Common myeloid progenitor, CD34-positive (primary cell): Measurements from ENCODE around the gene ARID5A.

Source experiments
- CTCF ChIA-PET: fragments of 350-600 bp; sonication (Branson Sonifier 250); formaldehyde crosslinking; loops from one replicate; lab custom pipeline; 2021; ENCODE audit warnings: antibody characterized with exemption; lab: Charles Lee
- POLR2A ChIA-PET: fragments of 350-600 bp; sonication (Branson Sonifier 250); formaldehyde crosslinking; loops from one replicate; lab custom pipeline; 2021; ENCODE audit warnings: antibody characterized with exemption; lab: Charles Lee
- DNase-seq, 3 donors: peaks; one replicate each; pipeline versions ENCODE4 v3.0.0 to v3.0.0-alpha.2; 2013
- H3K27ac ChIP-seq, 2 experiments: 1 replicate in 1 of 2; 2 replicates in 1 of 2; pipeline ENCODE4 v1.7.0; 2013; ENCODE audit warnings: inconsistent platforms in 2 of 2, low read length in 2 of 2, mild to moderate bottlenecking in 2 of 2, low read depth in 1 of 2, moderate library complexity in 1 of 2; ENCODE audit not compliant: severe bottlenecking in 2 of 2, insufficient read depth in 1 of 2, poor library complexity in 1 of 2
- H3K27me3 ChIP-seq, 5 experiments: replicated peaks in 2 of 5; 1 replicate in 3 of 5; 2 replicates in 2 of 5; pipeline versions ENCODE4 v1.6.1 to v1.7.0; 2013; ENCODE audit warnings: low read length in 4 of 5, mild to moderate bottlenecking in 2 of 5, moderate library complexity in 2 of 5, inconsistent platforms in 1 of 5; ENCODE audit not compliant: insufficient read depth in 5 of 5, control insufficient read depth in 4 of 5
- H3K36me3 ChIP-seq, 4 experiments: 1 replicate in 2 of 4; 2 replicates in 2 of 4; pipeline versions ENCODE4 v1.6.1 to v1.7.0; 2013; ENCODE audit warnings: low read length in 3 of 4, control low read depth in 1 of 4, mild to moderate bottlenecking in 1 of 4; ENCODE audit not compliant: control insufficient read depth in 4 of 4, insufficient read depth in 4 of 4
- H3K4me1 ChIP-seq, 4 experiments: 1 replicate in 3 of 4; 2 replicates in 1 of 4; pipeline versions ENCODE4 v1.6.1 to v1.7.1; 2013; ENCODE audit warnings: low read length in 3 of 4, mild to moderate bottlenecking in 3 of 4, control low read depth in 1 of 4, inconsistent platforms in 1 of 4, moderate library complexity in 1 of 4; ENCODE audit not compliant: control insufficient read depth in 4 of 4, insufficient read depth in 4 of 4; ENCODE audit errors: control extremely low read depth in 1 of 4
- H3K4me3 ChIP-seq, 7 experiments: 1 replicate in 4 of 7; 2 replicates in 3 of 7; pipeline versions ENCODE4 v1.5.1 to v1.7.0; 2013; ENCODE audit warnings: mild to moderate bottlenecking in 7 of 7, low read length in 6 of 7, moderate library complexity in 6 of 7, inconsistent platforms in 2 of 7, low read depth in 2 of 7, control low read depth in 1 of 7; ENCODE audit not compliant: insufficient read depth in 4 of 7, control insufficient read depth in 1 of 7; ENCODE audit errors: extremely low read depth in 1 of 7
- H3K9me3 ChIP-seq, 5 experiments: 1 replicate in 4 of 5; 2 replicates in 1 of 5; pipeline versions ENCODE4 v1.6.1 to v1.7.1; 2013; ENCODE audit warnings: low read length in 4 of 5, mild to moderate bottlenecking in 2 of 5, inconsistent platforms in 1 of 5, low read depth in 1 of 5, moderate library complexity in 1 of 5; ENCODE audit not compliant: control insufficient read depth in 4 of 5, insufficient read depth in 2 of 5; ENCODE audit errors: control extremely low read depth in 1 of 5
- WGBS: methylation state at CpG from one replicate; pipeline ENCODE4 v1.1.5; 2013; ENCODE audit not compliant: insufficient coverage; 5-methylcytosine and 5-hydroxymethylcytosine counted together

Gene ARID5A

GRCh38 chr2:96530144-96530430 is 6.5 kb upstream of the ARID5A start:
- Histone ChIP-seq H3K4me3 (no peak overlapping the region), H3K4me1 (peaks cover 19 to 92% (median 86%) of the 10 kb centered on the region in 4 experiments), H3K27ac (no peak overlapping the region), H3K36me3 (no peaks in the 10 kb centered on the region), H3K9me3 (no peaks in the 10 kb centered on the region), H3K27me3 (no peaks in the 10 kb centered on the region)
- CTCF ChIA-PET, result interaction anchor here (1.0 to 20.2 kb wide), 4 partner anchors 18 to 233 kb away, joined by 3 to 429 read pairs (median 4); partner anchors contain the start of gene ARID5A
- POLR2A ChIA-PET, result interaction anchor here (4.6 kb wide), 1 partner anchor 9 kb away, joined by 88 read pairs; the partner anchor contains the start of gene ARID5A
- WGBS, result 92% methylated on average over 5 of the region's 6 CpGs
- DNase-seq, result no peak

- no peaks in the 10 kb centered on the region for H3K36me3 ChIP-seq
- 87% methylated on average over 13 of the region's 16 CpGs for WGBS
- DNase-seq, result peak in 2 of 3 donors; percentile 32 to 33
- peaks cover 19 to 97% (median 87%) of the 10 kb centered on the region in 4 experiments for H3K4me1 ChIP-seq
- peak overlapping the region in 1 of 7 experiments; percentile 11 for H3K4me3 ChIP-seq
- H3K27ac ChIP-seq, result no peak overlapping the region
- POLR2A ChIA-PET, result interaction anchor here (1.3 to 4.6 kb wide), 2 partner anchors 8 to 24 kb away, joined by 3 to 88 read pairs; partner anchors contain the start of gene ARID5A
- H3K27me3 ChIP-seq, result no peaks in the 10 kb centered on the region
- H3K9me3 ChIP-seq, result no peaks in the 10 kb centered on the region
- CTCF ChIA-PET, result interaction anchor here (0.9 to 20.2 kb wide), 6 partner anchors 9 to 233 kb away, joined by 3 to 429 read pairs (median 3); partner anchors contain the start of gene ARID5A
Measured at GRCh38 chr2:96530474-96531357, 5.8 kb upstream of the ARID5A start.

GRCh38 chr2:96531366-96531765 is 5.2 kb upstream of the ARID5A start:
- Histone ChIP-seq H3K4me1 (peaks cover 19 to 97% (median 90%) of the 10 kb centered on the region in 4 experiments), H3K27me3 (no peaks in the 10 kb centered on the region), H3K27ac (peak overlapping the region in 1 of 2 experiments; percentile 75), H3K4me3 (peak overlapping the region in 4 of 7 experiments; percentile 11 to 66 (median 48)), H3K36me3 (no peaks in the 10 kb centered on the region), H3K9me3 (no peaks in the 10 kb centered on the region)
- ChIA-PET POLR2A (interaction anchor here (0.7 to 1.3 kb wide), 3 partner anchors 11 to 1924 kb away, joined by 3 to 6 read pairs (median 4); no protein-coding TSS in a partner anchor), CTCF (interaction anchor here (0.8 to 20.2 kb wide), 6 partner anchors 10 to 30 kb away, joined by 3 to 429 read pairs (median 4); partner anchors contain the start of gene ARID5A)
- WGBS, result 83% methylated on average over 6 of the region's 9 CpGs
- DNase-seq, result no peak

- no peaks in the 10 kb centered on the region for H3K9me3 ChIP-seq
- H3K4me3 ChIP-seq, result peak overlapping the region in 5 of 7 experiments; percentile 35 to 66 (median 54)
- peaks cover 19 to 91% (median 85%) of the 10 kb centered on the region in 4 experiments for H3K4me1 ChIP-seq
- no peaks in the 10 kb centered on the region for H3K36me3 ChIP-seq
- peak overlapping the region in 1 of 2 experiments; percentile 75 for H3K27ac ChIP-seq
- 2% methylated on average over 17 of the region's 23 CpGs for WGBS
- peak; percentile 97 to 99 (median 99) for DNase-seq
- POLR2A ChIA-PET, result interaction anchor here (0.6 to 1.3 kb wide), 5 partner anchors 10 to 1924 kb away, joined by 3 to 6 read pairs (median 4); no protein-coding TSS in a partner anchor
- CTCF ChIA-PET, result interaction anchor here (0.8 to 20.2 kb wide), 2 partner anchors 16 to 17 kb away, joined by 4 to 429 read pairs; partner anchors contain the start of gene ARID5A
- H3K27me3 ChIP-seq, result no peaks in the 10 kb centered on the region
Measured at GRCh38 chr2:96531872-96532505, 4.6 kb upstream of the ARID5A start.

- no peaks in the 10 kb centered on the region for H3K27me3 ChIP-seq
- H3K9me3 ChIP-seq, result no peaks in the 10 kb centered on the region
- POLR2A ChIA-PET, result interaction anchor here (0.9 to 1.1 kb wide), 2 partner anchors 10 to 21 kb away, joined by 3 to 4 read pairs; no protein-coding TSS in a partner anchor
- no peak overlapping the region for H3K27ac ChIP-seq
- CTCF ChIA-PET, result interaction anchor here (1.3 to 20.2 kb wide), 3 partner anchors 15 to 24 kb away, joined by 4 to 429 read pairs (median 5); partner anchors contain the start of gene ARID5A
- 96% methylated on average over 4 of the region's 7 CpGs for WGBS
- no peak for DNase-seq
- H3K4me3 ChIP-seq, result peak overlapping the region in 2 of 7 experiments; percentile 8 to 50
- H3K36me3 ChIP-seq, result no peaks in the 10 kb centered on the region
- H3K4me1 ChIP-seq, result peaks cover 18 to 91% (median 86%) of the 10 kb centered on the region in 4 experiments
Measured at GRCh38 chr2:96532641-96533291, 3.8 kb upstream of the ARID5A start.
